Neutrophil (primary cell): ENCODE data around the gene NTPCR.
"Not testable (repeated sequence)": the region's sequence is repeated elsewhere in the genome, so short reads cannot be mapped to it uniquely, and the experiment has no call there.

Experiments
- H3K27ac ChIP-seq: fragments of 200-600 bp; sonication (generic); 2 replicates; pipeline ENCODE4 v1.5.1; 2016; ENCODE audit warnings: mild to moderate bottlenecking, moderate library complexity
- H3K27me3 ChIP-seq: fragments of 200-600 bp; sonication (generic); 2 replicates; pipeline ENCODE4 v1.6.0; 2016; ENCODE audit warnings: mild to moderate bottlenecking
- H3K36me3 ChIP-seq: fragments of 200-600 bp; sonication (generic); 2 replicates; pipeline ENCODE4 v1.5.1; 2017
- H3K4me1 ChIP-seq, 2 experiments: fragments of 200-600 bp in 1 of 2; sonication (generic) in 1 of 2; 1 replicate in 1 of 2; 2 replicates in 1 of 2; pipeline versions ENCODE4 v1.5.1 to v1.6.1; 2013 to 2016; ENCODE audit warnings: low read depth in 1 of 2, low read length in 1 of 2, mild to moderate bottlenecking in 1 of 2, moderate library complexity in 1 of 2; ENCODE audit not compliant: control insufficient read depth in 1 of 2, insufficient read depth in 1 of 2
- H3K4me3 ChIP-seq, 2 experiments: fragments of 200-600 bp in 1 of 2; sonication (generic) in 1 of 2; 1 replicate in 1 of 2; 2 replicates in 1 of 2; pipeline ENCODE4 v1.5.1; 2013 to 2016; ENCODE audit warnings: low read depth in 1 of 2, low read length in 1 of 2, mild to moderate bottlenecking in 1 of 2, moderate library complexity in 1 of 2
- H3K9me3 ChIP-seq: fragments of 200-600 bp; sonication (generic); 2 replicates; pipeline ENCODE4 v1.5.1; 2016
- TF ChIP-seq, protein P1 (sequence below): fragments of 200-600 bp; sonication (generic); IDR thresholded peaks from 2 replicates; pipeline ENCODE4 v1.5.1; 2016; ENCODE audit warnings: antibody characterized with exemption

NTPCR gene

DNA sequence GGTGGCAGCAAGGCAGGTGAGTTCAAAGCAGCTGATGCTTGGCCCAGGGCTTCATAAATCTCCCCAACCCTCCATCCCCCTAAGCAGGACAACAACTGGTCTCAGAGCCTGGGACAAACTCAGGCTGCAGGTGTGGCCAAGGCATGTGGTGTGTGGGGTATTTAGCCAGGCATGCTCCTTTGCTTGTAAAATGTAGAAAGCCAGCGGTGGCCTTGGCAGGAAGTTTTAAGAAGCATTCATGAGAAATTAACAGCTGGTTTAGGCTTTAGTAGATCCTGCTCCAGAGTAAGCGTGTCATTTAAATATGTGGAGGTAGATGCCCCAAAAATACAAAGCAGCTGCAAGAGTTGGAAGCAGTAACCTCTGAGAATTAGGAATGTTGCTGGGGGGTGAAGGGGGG lies 44.8 kb downstream of the NTPCR start:
- TF ChIP-seq, protein P1, sequence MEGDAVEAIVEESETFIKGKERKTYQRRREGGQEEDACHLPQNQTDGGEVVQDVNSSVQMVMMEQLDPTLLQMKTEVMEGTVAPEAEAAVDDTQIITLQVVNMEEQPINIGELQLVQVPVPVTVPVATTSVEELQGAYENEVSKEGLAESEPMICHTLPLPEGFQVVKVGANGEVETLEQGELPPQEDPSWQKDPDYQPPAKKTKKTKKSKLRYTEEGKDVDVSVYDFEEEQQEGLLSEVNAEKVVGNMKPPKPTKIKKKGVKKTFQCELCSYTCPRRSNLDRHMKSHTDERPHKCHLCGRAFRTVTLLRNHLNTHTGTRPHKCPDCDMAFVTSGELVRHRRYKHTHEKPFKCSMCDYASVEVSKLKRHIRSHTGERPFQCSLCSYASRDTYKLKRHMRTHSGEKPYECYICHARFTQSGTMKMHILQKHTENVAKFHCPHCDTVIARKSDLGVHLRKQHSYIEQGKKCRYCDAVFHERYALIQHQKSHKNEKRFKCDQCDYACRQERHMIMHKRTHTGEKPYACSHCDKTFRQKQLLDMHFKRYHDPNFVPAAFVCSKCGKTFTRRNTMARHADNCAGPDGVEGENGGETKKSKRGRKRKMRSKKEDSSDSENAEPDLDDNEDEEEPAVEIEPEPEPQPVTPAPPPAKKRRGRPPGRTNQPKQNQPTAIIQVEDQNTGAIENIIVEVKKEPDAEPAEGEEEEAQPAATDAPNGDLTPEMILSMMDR, result no peak
- Histone ChIP-seq H3K9me3 (no peaks in the 10 kb centered on the region), H3K4me1 (no peaks in the 10 kb centered on the region), H3K36me3 (no peaks in the 10 kb centered on the region), H3K27me3 (no peaks in the 10 kb centered on the region), H3K4me3 (no peak overlapping the region), H3K27ac (no peak overlapping the region)

DNA sequence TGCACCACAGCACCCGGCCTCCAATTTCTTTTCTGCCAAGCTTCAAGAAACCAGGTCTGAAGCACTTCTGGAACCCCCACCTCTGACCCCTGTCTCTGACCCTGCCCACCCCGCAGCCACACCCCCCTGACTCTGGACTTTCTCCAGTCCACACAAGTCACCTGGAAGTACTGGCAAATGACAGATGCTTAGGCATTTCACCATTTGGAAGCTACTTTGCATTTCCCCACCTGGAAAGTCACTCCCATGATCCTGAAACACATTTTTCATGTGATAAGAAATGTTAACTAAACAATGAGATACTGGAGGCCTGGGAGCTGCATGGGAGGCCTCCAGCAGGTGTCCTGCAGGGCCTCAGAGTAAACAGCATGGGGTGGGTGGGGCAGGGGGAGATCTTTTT lies 45.7 kb downstream of the NTPCR start:
- H3K27ac ChIP-seq, result no peak overlapping the region
- H3K9me3 ChIP-seq, result no peaks in the 10 kb centered on the region
- no peak overlapping the region for H3K4me3 ChIP-seq
- H3K27me3 ChIP-seq, result no peaks in the 10 kb centered on the region
- H3K4me1 ChIP-seq, result no peaks in the 10 kb centered on the region
- H3K36me3 ChIP-seq, result no peaks in the 10 kb centered on the region
- TF ChIP-seq, protein P1, result no peak

DNA sequence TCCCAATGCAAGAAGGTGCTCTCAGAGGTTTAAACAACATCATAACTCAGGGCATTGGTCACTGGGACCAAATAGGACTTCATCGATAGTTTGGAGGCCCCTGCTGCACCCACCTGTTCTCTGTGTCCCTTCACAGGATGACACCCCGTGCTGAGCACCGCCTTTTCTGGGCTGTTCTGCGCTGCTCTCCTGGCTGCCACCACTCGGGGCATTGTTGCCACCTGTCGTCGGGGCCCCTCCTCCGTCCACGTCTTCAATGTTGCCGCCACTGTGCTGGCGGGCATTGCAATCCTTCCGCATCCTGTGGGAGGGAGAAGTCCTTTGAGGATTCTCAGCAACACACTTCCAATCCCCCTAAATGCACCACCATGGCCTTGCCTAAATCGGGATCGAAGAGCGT lies 47.7 kb downstream of the NTPCR start:
- Histone ChIP-seq H3K4me3 (no peak overlapping the region), H3K27ac (no peak overlapping the region), H3K9me3 (no peaks in the 10 kb centered on the region), H3K36me3 (no peaks in the 10 kb centered on the region), H3K4me1 (no peaks in the 10 kb centered on the region), H3K27me3 (no peaks in the 10 kb centered on the region)
- TF ChIP-seq, protein P1, result no peak

DNA sequence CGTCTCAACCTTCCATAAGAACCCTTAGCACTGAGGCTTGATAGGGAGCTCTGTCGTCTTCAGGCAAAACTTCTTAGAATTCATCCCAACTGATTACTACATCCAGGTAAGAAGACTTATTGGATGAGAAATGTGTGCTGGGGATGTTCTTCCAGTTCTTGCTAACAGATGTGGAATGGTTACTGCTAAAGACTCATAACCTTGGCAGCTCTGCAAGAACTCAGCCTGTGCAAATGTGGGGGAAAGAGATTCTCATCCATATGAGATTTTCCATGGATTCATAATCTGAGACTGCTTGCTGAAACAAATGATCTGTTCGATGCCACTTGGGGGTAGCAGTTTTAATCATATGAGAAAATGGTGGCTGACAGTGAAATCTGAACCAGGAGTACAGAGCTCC lies 48.2 kb downstream of the NTPCR start:
- no peak overlapping the region for H3K4me3 ChIP-seq
- H3K27ac ChIP-seq, result no peak overlapping the region
- H3K9me3 ChIP-seq, result no peaks in the 10 kb centered on the region
- no peaks in the 10 kb centered on the region for H3K4me1 ChIP-seq
- no peaks in the 10 kb centered on the region for H3K27me3 ChIP-seq
- TF ChIP-seq, protein P1, result no peak
- no peaks in the 10 kb centered on the region for H3K36me3 ChIP-seq

DNA sequence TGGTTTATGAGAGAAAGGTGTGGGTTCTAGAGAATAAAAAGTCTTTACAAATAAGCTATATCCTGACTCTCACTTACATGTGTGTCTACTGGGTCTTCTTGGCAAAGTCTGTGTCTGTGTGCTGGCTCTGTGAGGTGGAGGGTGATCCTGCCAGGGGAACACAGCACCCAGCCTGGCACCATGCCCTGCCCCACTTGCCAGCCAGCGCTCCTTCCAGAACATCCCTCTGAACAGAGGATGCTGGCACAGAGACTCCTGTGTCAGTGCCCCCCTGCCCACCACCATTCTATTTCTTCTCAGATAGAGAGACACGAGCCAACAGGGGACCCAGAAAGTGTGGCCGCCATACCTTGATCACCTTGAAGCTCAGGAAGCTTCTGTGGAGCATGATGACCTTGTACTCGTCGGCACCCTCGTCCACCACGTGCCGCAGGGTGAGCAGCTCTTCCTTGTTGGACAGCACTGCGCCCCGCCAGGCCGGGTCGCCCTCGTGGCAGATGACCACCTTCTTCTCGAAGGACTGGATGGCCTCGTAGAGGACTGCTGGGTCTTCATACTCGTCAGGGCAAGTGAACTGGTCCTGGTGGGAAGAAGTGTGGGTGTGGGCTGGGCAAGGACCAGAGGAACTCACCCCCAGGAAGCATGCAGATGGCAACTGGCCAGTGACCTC lies 49.7 kb downstream of the NTPCR start:
- H3K27ac ChIP-seq, result no peak overlapping the region
- no peaks in the 10 kb centered on the region for H3K9me3 ChIP-seq
- no peak overlapping the region for H3K4me3 ChIP-seq
- H3K4me1 ChIP-seq, result no peaks in the 10 kb centered on the region
- TF ChIP-seq, protein P1, result no peak
- H3K36me3 ChIP-seq, result no peaks in the 10 kb centered on the region
- no peaks in the 10 kb centered on the region for H3K27me3 ChIP-seq

DNA sequence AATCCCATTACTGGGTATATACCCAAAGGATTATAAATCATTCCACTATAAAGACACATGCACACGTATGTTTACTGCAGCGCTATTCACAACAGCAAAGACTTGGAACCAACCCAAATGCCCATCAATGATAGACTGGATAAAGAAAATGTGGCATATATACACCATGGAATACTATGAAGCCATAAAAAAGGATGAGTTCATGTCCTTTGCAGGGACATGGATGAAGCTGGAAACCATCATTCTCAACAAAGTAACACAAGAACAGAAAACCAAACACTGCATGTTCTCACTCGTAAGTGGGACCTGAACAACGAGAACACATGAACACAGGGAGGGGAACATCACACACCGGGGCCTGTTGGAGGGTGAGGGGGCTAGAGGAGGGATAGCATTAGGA lies 53.2 kb downstream of the NTPCR start:
- not testable (repeated sequence) for H3K27ac ChIP-seq, H3K4me1 ChIP-seq, H3K27me3 ChIP-seq, H3K9me3 ChIP-seq, H3K36me3 ChIP-seq, H3K4me3 ChIP-seq
